ENCODE data around the gene GCK.
"Not testable (repeated sequence)": the region's sequence is repeated elsewhere in the genome, so short reads cannot be mapped to it uniquely, and the experiment has no call there.

GCK gene

DNA sequence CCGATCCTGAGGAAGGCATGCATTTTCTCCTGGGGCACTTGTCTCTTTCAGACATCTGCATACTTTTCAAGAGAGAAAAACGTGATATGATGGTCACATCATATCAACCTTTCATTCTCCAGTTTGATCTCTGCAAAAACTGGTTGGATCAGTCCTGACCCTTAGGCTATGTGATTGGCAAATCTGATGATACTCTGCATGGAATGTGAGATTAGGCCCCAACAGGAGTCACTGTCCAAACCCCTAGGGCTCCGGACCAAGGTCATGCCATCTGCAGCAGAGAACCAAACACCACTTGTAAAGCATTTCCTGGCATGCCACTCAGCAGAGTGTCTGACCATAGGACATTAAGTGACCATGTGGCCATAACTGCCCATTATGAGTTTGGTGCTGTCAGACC, 8.6 kb downstream of the GCK start:
- CTCF ChIA-PET = no interaction called here
- no peak for TF ChIP-seq FOXK2 (IDR thresholded peaks at IDR 0.05)
- TF ChIP-seq ELF4 (IDR thresholded peaks at IDR 0.05) = no peak
- no peak for TF ChIP-seq CTBP1 (IDR thresholded peaks at IDR 0.05; ENCODE audit: borderline replicate concordance)
- no peak for TF ChIP-seq ZNF384 (IDR thresholded peaks at IDR 0.05)
- TF ChIP-seq SUZ12 (IDR thresholded peaks at IDR 0.05) = no peak
- TF ChIP-seq, protein P1, sequence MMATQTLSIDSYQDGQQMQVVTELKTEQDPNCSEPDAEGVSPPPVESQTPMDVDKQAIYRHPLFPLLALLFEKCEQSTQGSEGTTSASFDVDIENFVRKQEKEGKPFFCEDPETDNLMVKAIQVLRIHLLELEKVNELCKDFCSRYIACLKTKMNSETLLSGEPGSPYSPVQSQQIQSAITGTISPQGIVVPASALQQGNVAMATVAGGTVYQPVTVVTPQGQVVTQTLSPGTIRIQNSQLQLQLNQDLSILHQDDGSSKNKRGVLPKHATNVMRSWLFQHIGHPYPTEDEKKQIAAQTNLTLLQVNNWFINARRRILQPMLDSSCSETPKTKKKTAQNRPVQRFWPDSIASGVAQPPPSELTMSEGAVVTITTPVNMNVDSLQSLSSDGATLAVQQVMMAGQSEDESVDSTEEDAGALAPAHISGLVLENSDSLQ (IDR thresholded peaks at IDR 0.05) = no peak
- no peak for TF ChIP-seq HDGF (IDR thresholded peaks at IDR 0.05; ENCODE audit: borderline replicate concordance)
- TF ChIP-seq BHLHE40 (IDR thresholded peaks at IDR 0.05; ENCODE audit: borderline replicate concordance) = no peak
- no peak for TF ChIP-seq NFRKB (IDR thresholded peaks at IDR 0.05)
- TF ChIP-seq TARDBP (IDR thresholded peaks at IDR 0.05) = no peak
- no peak for TF ChIP-seq FOXA1 (IDR thresholded peaks at IDR 0.05)
- no peak for TF ChIP-seq L3MBTL2 (conservative IDR thresholded peaks at IDR 0.05)
- no peak for TF ChIP-seq ARNT (IDR thresholded peaks at IDR 0.05)
- no peak for TF ChIP-seq SP1 (IDR thresholded peaks at IDR 0.05)
- TF ChIP-seq LEF1 (IDR thresholded peaks at IDR 0.05; ENCODE audit: borderline replicate concordance) = no peak
- no peak for TF ChIP-seq FOXM1 (IDR thresholded peaks at IDR 0.05; ENCODE audit: borderline replicate concordance)

DNA sequence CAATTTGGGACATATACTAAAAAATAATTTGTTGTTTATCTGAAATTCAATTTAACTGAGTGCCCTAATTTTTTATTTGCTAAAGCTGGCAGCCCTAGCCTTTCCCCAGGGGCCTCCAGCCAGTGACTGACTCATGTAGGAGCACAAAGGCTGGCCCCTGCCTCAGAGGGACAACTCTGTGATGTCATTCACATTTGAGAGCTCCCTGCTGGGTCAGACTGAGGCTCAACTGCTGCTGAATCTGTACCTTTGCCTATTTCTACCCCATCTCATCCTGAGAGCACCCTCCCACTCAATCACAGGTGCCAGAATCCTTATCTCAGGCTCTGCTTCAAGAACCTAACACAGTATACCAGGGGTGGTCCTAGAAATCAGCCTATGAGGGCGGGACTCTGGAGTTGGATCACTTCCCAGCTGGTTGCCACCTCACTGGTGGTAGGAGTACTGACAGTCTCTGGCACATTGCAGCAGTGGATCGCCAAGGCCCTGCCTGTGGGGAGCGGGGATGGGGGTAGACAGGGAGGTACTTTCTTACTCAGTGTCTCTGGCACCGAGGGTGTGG, 11.6 kb downstream of the GCK start:
- DNase-seq (ENCODE audit: extremely low spot score) = peak; percentile 38
- CTCF ChIA-PET = interaction anchor here (0.5 to 1.2 kb wide), 2 partner anchors 31 to 333 kb away, joined by 3 read pairs; no protein-coding TSS in a partner anchor
- no peak for TF ChIP-seq SP1 (IDR thresholded peaks at IDR 0.05)
- TF ChIP-seq, protein P1 (IDR thresholded peaks at IDR 0.05) = no peak
- TF ChIP-seq CTBP1 (IDR thresholded peaks at IDR 0.05; ENCODE audit: borderline replicate concordance) = no peak
- TF ChIP-seq BHLHE40 (IDR thresholded peaks at IDR 0.05; ENCODE audit: borderline replicate concordance) = no peak
- POLR2A ChIA-PET = interaction anchor here (1.2 kb wide), 1 partner anchor 55 kb away, joined by 4 read pairs; no protein-coding TSS in a partner anchor

More for the DNA sequence above, 8.6 kb downstream of the GCK start:
- POLR2A ChIA-PET = no interaction called here
- DNase-seq (ENCODE audit: extremely low spot score) = no peak

DNA sequence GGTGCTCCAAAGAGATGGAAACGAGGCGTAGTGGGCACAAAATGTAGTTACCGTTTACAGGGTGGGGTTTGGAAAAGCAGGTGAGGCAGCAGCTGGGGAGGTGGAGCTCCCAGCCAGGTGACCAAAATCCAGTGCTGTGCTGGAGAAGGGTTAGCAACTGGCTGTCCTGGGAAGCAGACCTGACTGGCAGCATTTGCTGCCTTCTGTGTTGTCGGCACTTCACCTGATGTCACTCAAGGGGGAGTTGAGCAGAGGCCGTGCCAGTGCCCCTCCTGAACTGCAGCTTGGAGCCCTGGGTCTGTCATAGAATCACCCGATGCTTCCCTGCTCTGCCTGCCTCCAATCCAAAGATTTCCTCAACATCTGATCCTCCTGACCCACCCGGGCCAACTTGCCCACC, 12.8 kb downstream of the GCK start:
- no peak for DNase-seq (ENCODE audit: extremely low spot score)
- TF ChIP-seq TARDBP (IDR thresholded peaks at IDR 0.05) = no peak
- no peak for TF ChIP-seq CTBP1 (IDR thresholded peaks at IDR 0.05; ENCODE audit: borderline replicate concordance)
- no peak for TF ChIP-seq HDGF (IDR thresholded peaks at IDR 0.05; ENCODE audit: borderline replicate concordance)
- TF ChIP-seq FOXA1 (IDR thresholded peaks at IDR 0.05) = no peak
- TF ChIP-seq SP1 (IDR thresholded peaks at IDR 0.05) = no peak
- TF ChIP-seq FOXK2 (IDR thresholded peaks at IDR 0.05) = no peak
- TF ChIP-seq ARNT (IDR thresholded peaks at IDR 0.05) = no peak
- TF ChIP-seq BHLHE40 (IDR thresholded peaks at IDR 0.05; ENCODE audit: borderline replicate concordance) = no peak
- no peak for TF ChIP-seq NFRKB (IDR thresholded peaks at IDR 0.05)
- no peak for TF ChIP-seq FOXM1 (IDR thresholded peaks at IDR 0.05; ENCODE audit: borderline replicate concordance)
- no peak for TF ChIP-seq ELF4 (IDR thresholded peaks at IDR 0.05)
- no peak for TF ChIP-seq L3MBTL2 (conservative IDR thresholded peaks at IDR 0.05)
- no peak for TF ChIP-seq SUZ12 (IDR thresholded peaks at IDR 0.05)
- no peak for TF ChIP-seq LEF1 (IDR thresholded peaks at IDR 0.05; ENCODE audit: borderline replicate concordance)
- TF ChIP-seq, protein P1 (IDR thresholded peaks at IDR 0.05) = no peak
- TF ChIP-seq ZNF384 (IDR thresholded peaks at IDR 0.05) = no peak
- ChIA-PET CTCF (interaction anchor here (0.5 kb wide), 1 partner anchor 121 kb away, joined by 4 read pairs; no protein-coding TSS in a partner anchor), POLR2A (interaction anchor here (1.2 kb wide), 1 partner anchor 54 kb away, joined by 4 read pairs; no protein-coding TSS in a partner anchor)

DNA sequence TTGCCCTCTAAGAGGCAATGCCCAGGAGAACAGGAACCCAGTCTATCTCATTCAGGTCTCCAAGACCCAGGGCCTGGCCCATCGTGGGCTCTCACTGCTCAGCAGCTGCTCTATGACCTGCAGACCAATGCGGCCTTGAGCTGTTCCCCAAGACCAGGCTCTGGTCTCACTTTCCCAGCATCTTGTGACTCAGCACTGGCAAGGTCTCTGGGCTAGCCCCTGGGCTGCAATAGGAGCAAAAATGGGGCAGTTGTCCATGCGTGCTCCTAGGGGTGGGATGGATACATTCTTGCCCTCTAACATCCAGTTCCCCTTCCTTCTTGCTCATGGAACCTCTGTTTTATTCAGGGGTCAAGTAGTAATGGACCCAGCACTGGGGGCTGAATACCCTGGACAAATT, 13.5 kb downstream of the GCK start:
- TF ChIP-seq HDGF (IDR thresholded peaks at IDR 0.05; ENCODE audit: borderline replicate concordance) (no peak), LEF1 (IDR thresholded peaks at IDR 0.05; ENCODE audit: borderline replicate concordance) (no peak), NFRKB (IDR thresholded peaks at IDR 0.05) (no peak), FOXK2 (IDR thresholded peaks at IDR 0.05) (no peak), ZNF384 (IDR thresholded peaks at IDR 0.05) (no peak), FOXM1 (IDR thresholded peaks at IDR 0.05; ENCODE audit: borderline replicate concordance) (no peak), L3MBTL2 (conservative IDR thresholded peaks at IDR 0.05) (no peak), SUZ12 (IDR thresholded peaks at IDR 0.05) (no peak), ELF4 (IDR thresholded peaks at IDR 0.05) (no peak), TARDBP (IDR thresholded peaks at IDR 0.05) (no peak), FOXA1 (IDR thresholded peaks at IDR 0.05) (no peak), CTBP1 (IDR thresholded peaks at IDR 0.05; ENCODE audit: borderline replicate concordance) (no peak), SP1 (IDR thresholded peaks at IDR 0.05) (no peak), BHLHE40 (IDR thresholded peaks at IDR 0.05; ENCODE audit: borderline replicate concordance) (no peak), ARNT (IDR thresholded peaks at IDR 0.05) (no peak)
- TF ChIP-seq, protein P1 (IDR thresholded peaks at IDR 0.05) = no peak
- CTCF ChIA-PET = no interaction called here
- POLR2A ChIA-PET = no interaction called here
- no peak for DNase-seq (ENCODE audit: extremely low spot score)

DNA sequence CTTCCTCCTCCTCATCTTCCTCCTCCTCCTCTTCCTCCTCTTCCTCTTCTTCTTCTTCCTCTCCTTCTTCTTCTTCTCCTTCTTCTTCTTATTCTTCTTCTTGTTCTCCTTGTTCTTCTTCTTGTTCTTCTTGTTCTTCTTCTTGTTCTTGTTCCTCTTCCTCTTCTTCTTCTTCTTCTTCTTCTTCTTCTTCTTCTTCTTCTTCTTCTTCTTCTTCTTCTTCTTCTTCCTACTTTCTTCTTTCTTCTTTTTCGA, 14.6 kb downstream of the GCK start:
- CTCF ChIA-PET; DNase-seq (ENCODE audit: extremely low spot score): not testable (repeated sequence)
- POLR2A ChIA-PET = interaction anchor here (1.0 kb wide), 1 partner anchor 26 kb away, joined by 3 read pairs; the partner anchor contains the start of gene YKT6
